Urinary bladder (tissue), 4 donors: ENCODE data around the gene SELENOF. TPM values are rescaled to one million over a fixed set of nuclear protein-coding genes. Genes with fewer than 3 reads are reported as not detected.

Experiments
- DNase-seq: peaks from one replicate; pipeline ENCODE4 v3.0.0-alpha.2; 2015; ENCODE audit errors: extremely low spot score
- H3K27ac ChIP-seq: one replicate; pipeline ENCODE4 v1.5.1; 2013; ENCODE audit warnings: low read depth, mild to moderate bottlenecking, moderate library complexity
- H3K36me3 ChIP-seq: one replicate; pipeline ENCODE4 v1.6.1; 2013; ENCODE audit warnings: mild to moderate bottlenecking, moderate library complexity; ENCODE audit not compliant: insufficient read depth
- H3K4me1 ChIP-seq: one replicate; pipeline ENCODE4 v1.6.1; 2013; ENCODE audit warnings: mild to moderate bottlenecking, moderate library complexity; ENCODE audit not compliant: insufficient read depth
- H3K4me3 ChIP-seq: one replicate; pipeline ENCODE4 v1.5.1; 2013; ENCODE audit warnings: low read depth, low read length
- WGBS: extraction: QIAGEN DNeasy Blood & Tissue Kit; methylation state at CpG from one replicate; pipeline ENCODE4 v1.1.7; 2013; 5-methylcytosine and 5-hydroxymethylcytosine counted together
- polyA plus RNA-seq: library from polyadenylated mRNA; stranded (reverse); fragments of 200-250 nt; gene quantifications from one replicate; pipeline ENCODE4 v1.2.3, GENCODE V29; 2013
- total RNA-seq: library from RNA; depleted of rRNA; stranded (reverse); fragments of >200 nt; gene quantifications from one replicate; pipeline ENCODE4 v1.2.3, GENCODE V29; 2014
- donor health status: healthy with polysubstance abuse.
- donor health status: healthy.

The SELENOF gene
- total and polyA plus RNA-seq, 2 donors, result 115 to 247 TPM

- Histone ChIP-seq H3K36me3 (no peaks in the 10 kb centered on the region), H3K4me1 (no peaks in the 10 kb centered on the region), H3K4me3 (no peak overlapping the region), H3K27ac (no peak overlapping the region)
- WGBS, result 90% methylated on average over 1 of the region's 1 CpG
- no peak for DNase-seq
Observed at GRCh38 chr1:86861424-86861823, 52.5 kb downstream of the SELENOF start.

- no peaks in the 10 kb centered on the region for H3K4me1 ChIP-seq
- DNase-seq, result no peak
- H3K27ac ChIP-seq, result no peak overlapping the region
- 92% methylated on average over 1 of the region's 1 CpG for WGBS
- H3K4me3 ChIP-seq, result no peak overlapping the region
- no peaks in the 10 kb centered on the region for H3K36me3 ChIP-seq
Observed at GRCh38 chr1:86860424-86860823, 53.5 kb downstream of the SELENOF start.

GRCh38 chr1:86860020-86860419 lies 53.9 kb downstream of the SELENOF start:
- 95% methylated on average over 2 of the region's 2 CpGs for WGBS
- Histone ChIP-seq H3K36me3 (no peaks in the 10 kb centered on the region), H3K4me1 (no peaks in the 10 kb centered on the region), H3K27ac (no peak overlapping the region), H3K4me3 (no peak overlapping the region)
- DNase-seq, result no peak

GRCh38 chr1:86858524-86859261 lies 55.2 kb downstream of the SELENOF start:
- H3K4me3 ChIP-seq, result no peak overlapping the region
- no peaks in the 10 kb centered on the region for H3K4me1 ChIP-seq
- 98% methylated on average over 3 of the region's 3 CpGs for WGBS
- no peak for DNase-seq
- no peak overlapping the region for H3K27ac ChIP-seq
- no peaks in the 10 kb centered on the region for H3K36me3 ChIP-seq

GRCh38 chr1:86856196-86856595 lies 57.7 kb downstream of the SELENOF start:
- Histone ChIP-seq H3K4me1 (no peaks in the 10 kb centered on the region), H3K4me3 (no peak overlapping the region), H3K36me3 (no peaks in the 10 kb centered on the region), H3K27ac (no peak overlapping the region)
- DNase-seq, result no peak
- WGBS, result 89% methylated on average over 6 of the region's 6 CpGs

- Histone ChIP-seq H3K36me3 (no peaks in the 10 kb centered on the region), H3K27ac (no peak overlapping the region), H3K4me1 (no peaks in the 10 kb centered on the region), H3K4me3 (no peak overlapping the region)
- WGBS, result 97% methylated on average over 3 of the region's 3 CpGs
- no peak for DNase-seq
Observed at GRCh38 chr1:86854352-86854751, 59.6 kb downstream of the SELENOF start.

- DNase-seq, result no peak
- no peak overlapping the region for H3K4me3 ChIP-seq
- 92% methylated on average over 7 of the region's 7 CpGs for WGBS
- no peak overlapping the region for H3K27ac ChIP-seq
- no peaks in the 10 kb centered on the region for H3K4me1 ChIP-seq
- no peaks in the 10 kb centered on the region for H3K36me3 ChIP-seq
Observed at GRCh38 chr1:86852782-86853408, 61.0 kb downstream of the SELENOF start.

GRCh38 chr1:86852289-86852688 lies 61.6 kb downstream of the SELENOF start:
- 92% methylated on average over 9 of the region's 9 CpGs for WGBS

GRCh38 chr1:86849756-86850155 lies 64.2 kb downstream of the SELENOF start:
- Histone ChIP-seq H3K4me1 (no peaks in the 10 kb centered on the region), H3K36me3 (no peaks in the 10 kb centered on the region), H3K27ac (no peak overlapping the region), H3K4me3 (no peak overlapping the region)
- 90% methylated on average over 3 of the region's 3 CpGs for WGBS
- no peak for DNase-seq

More at GRCh38 chr1:86852289-86852688, 61.6 kb downstream of the SELENOF start:
- Histone ChIP-seq H3K27ac (no peak overlapping the region), H3K4me3 (no peak overlapping the region), H3K36me3 (no peaks in the 10 kb centered on the region), H3K4me1 (no peaks in the 10 kb centered on the region)
- no peak for DNase-seq

- Histone ChIP-seq H3K4me3 (no peak overlapping the region), H3K27ac (no peak overlapping the region), H3K4me1 (no peaks in the 10 kb centered on the region), H3K36me3 (no peaks in the 10 kb centered on the region)
- no peak for DNase-seq
- 83% methylated on average over 2 of the region's 2 CpGs for WGBS
Observed at GRCh38 chr1:86848654-86849053, 65.3 kb downstream of the SELENOF start.

- DNase-seq, result no peak
- no peaks in the 10 kb centered on the region for H3K4me1 ChIP-seq
- H3K4me3 ChIP-seq, result no peak overlapping the region
- WGBS, result 24% methylated on average over 2 of the region's 2 CpGs
- H3K27ac ChIP-seq, result no peak overlapping the region
- no peaks in the 10 kb centered on the region for H3K36me3 ChIP-seq
Observed at GRCh38 chr1:86846164-86846647, 67.7 kb downstream of the SELENOF start.

GRCh38 chr1:86845514-86845913 lies 68.4 kb downstream of the SELENOF start:
- no peaks in the 10 kb centered on the region for H3K4me1 ChIP-seq
- DNase-seq, result no peak
- H3K36me3 ChIP-seq, result no peaks in the 10 kb centered on the region
- H3K27ac ChIP-seq, result no peak overlapping the region
- no peak overlapping the region for H3K4me3 ChIP-seq
- WGBS, result 81% methylated on average over 3 of the region's 3 CpGs

- H3K36me3 ChIP-seq, result no peaks in the 10 kb centered on the region
- 81% methylated on average over 1 of the region's 1 CpG for WGBS
- H3K4me3 ChIP-seq, result no peak overlapping the region
- no peak overlapping the region for H3K27ac ChIP-seq
- DNase-seq, result no peak
- no peaks in the 10 kb centered on the region for H3K4me1 ChIP-seq
Observed at GRCh38 chr1:86841116-86841515, 72.8 kb downstream of the SELENOF start.

GRCh38 chr1:86833461-86834215 lies 80.3 kb downstream of the SELENOF start:
- Histone ChIP-seq H3K4me3 (no peak overlapping the region), H3K4me1 (no peaks in the 10 kb centered on the region), H3K36me3 (no peaks in the 10 kb centered on the region), H3K27ac (no peak overlapping the region)
- peak; percentile 54 for DNase-seq
- 58% methylated on average over 17 of the region's 17 CpGs for WGBS
